Measurements from ENCODE around the gene LHX3. TPM values are rescaled to one million over a fixed set of nuclear protein-coding genes. Genes with fewer than 3 reads are reported as not detected.

Gene LHX3
- total RNA-seq, 1 donor from 2014 or later: not detected

DNA sequence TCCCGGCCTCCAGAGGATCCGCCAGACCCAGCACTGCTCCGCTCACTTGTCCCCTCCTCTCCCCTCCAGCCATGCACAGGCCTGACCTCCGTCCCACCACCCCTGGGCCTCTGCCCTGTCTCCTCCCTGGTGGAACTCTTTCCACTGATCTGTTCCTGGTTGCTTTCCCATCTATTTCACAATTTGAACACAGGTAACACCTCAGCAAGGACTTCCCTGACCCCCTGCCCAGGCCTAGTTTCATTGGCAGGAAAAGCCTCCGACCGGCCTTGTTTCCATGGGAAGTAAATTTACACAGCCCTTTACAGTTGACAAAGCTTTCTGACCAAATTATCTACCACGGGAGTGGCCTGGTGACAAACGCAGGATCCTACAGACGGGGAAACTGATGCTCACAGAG, 25.8 kb upstream of the LHX3 start:
- no peaks in the 10 kb centered on the region for H3K27me3 ChIP-seq (ENCODE audit: control insufficient read depth, insufficient read depth, low read length)

DNA sequence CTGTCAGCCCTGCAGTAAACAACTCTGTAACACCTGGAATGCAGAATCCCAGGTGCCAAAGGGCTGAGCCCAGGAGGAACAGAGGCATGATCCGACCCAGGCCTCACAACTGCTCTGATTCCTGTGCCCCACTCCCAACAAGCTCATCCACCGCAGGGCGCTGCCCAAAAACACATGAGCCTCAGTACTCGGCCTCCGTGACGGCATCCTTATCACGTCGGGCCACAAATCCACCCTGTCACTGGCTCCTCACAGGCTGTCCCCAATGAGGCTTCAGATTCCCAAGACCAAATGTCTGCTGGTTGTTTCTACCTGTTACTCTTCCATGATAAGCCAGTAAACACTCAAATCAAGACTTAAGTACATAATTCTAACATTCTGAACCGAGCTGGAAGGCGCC, 25.4 kb upstream of the LHX3 start:
- TF ChIP-seq, protein P1, sequence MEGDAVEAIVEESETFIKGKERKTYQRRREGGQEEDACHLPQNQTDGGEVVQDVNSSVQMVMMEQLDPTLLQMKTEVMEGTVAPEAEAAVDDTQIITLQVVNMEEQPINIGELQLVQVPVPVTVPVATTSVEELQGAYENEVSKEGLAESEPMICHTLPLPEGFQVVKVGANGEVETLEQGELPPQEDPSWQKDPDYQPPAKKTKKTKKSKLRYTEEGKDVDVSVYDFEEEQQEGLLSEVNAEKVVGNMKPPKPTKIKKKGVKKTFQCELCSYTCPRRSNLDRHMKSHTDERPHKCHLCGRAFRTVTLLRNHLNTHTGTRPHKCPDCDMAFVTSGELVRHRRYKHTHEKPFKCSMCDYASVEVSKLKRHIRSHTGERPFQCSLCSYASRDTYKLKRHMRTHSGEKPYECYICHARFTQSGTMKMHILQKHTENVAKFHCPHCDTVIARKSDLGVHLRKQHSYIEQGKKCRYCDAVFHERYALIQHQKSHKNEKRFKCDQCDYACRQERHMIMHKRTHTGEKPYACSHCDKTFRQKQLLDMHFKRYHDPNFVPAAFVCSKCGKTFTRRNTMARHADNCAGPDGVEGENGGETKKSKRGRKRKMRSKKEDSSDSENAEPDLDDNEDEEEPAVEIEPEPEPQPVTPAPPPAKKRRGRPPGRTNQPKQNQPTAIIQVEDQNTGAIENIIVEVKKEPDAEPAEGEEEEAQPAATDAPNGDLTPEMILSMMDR (IDR thresholded peaks at IDR 0.05; ENCODE audit: insufficient read depth, low read length, poor library complexity, severe bottlenecking): no peak
- Histone ChIP-seq H3K4me3 (ENCODE audit: low read depth, low read length) (no peak overlapping the region), H3K27me3 (ENCODE audit: control insufficient read depth, insufficient read depth, low read length) (no peaks in the 10 kb centered on the region), H3K36me3 (ENCODE audit: control insufficient read depth, insufficient read depth, low read length) (no peaks in the 10 kb centered on the region)
- no peak for DNase-seq (ENCODE audit: low read depth)

More for the DNA sequence above, 25.8 kb upstream of the LHX3 start:
- DNase-seq (ENCODE audit: low read depth): no peak
- no peaks in the 10 kb centered on the region for H3K36me3 ChIP-seq (ENCODE audit: control insufficient read depth, insufficient read depth, low read length)
- TF ChIP-seq, protein P1 (IDR thresholded peaks at IDR 0.05; ENCODE audit: insufficient read depth, low read length, poor library complexity, severe bottlenecking): no peak
- no peak overlapping the region for H3K4me3 ChIP-seq (ENCODE audit: low read depth, low read length)

DNA sequence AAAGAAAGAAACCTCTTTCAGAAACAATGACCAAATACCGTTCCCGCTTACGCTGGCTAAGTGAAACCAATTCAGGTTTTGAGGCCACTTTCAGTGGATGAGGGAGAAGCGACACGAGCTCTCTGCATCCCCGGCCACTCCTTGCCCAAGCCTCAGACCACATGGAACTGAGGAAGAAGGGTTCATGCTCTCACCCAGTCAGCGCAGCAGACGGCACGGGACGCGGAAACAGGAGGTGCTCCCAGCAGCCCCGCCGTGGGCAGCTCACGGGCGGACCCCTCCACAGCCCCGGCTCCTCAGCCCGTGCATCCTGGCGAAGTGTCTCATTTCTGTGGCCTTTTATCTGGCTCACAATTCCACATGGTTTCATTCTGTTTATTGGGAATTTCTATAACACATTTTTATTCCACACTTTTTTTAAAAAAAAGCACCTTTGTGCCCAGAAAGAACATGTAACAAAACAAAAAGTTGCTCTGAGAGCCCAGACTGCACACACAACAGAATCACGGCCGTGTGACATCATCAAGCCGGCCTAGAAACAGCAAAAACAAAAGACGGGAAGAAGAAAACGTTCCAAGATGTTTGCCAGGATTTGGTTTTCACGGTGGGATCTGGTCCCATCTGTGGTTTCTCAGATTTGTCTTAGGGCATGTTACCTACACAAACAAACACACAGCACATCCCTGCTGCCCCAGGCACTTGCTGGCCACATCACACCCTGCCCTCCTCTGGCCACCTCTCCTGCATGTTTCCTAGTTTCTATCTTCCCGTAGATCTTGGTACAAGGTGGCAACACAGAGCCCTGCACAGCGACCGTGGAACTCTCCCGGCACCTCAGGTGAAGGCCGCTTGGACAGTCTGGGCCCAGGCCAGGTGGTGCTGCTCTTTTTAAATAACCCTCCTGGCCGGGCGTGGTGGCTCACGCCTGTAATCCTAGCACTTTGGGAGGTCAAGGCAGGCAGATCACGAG, 24.5 kb upstream of the LHX3 start:
- no peak overlapping the region for H3K4me3 ChIP-seq (ENCODE audit: low read depth, low read length)
- no peaks in the 10 kb centered on the region for H3K36me3 ChIP-seq (ENCODE audit: control insufficient read depth, insufficient read depth, low read length)

GRCh38 chr9:136228107-136228875, 23.4 kb upstream of the LHX3 start:
- H3K36me3 ChIP-seq (ENCODE audit: control insufficient read depth, insufficient read depth, low read length): no peaks in the 10 kb centered on the region
- no peaks in the 10 kb centered on the region for H3K27me3 ChIP-seq (ENCODE audit: control insufficient read depth, insufficient read depth, low read length)
- TF ChIP-seq, protein P1 (IDR thresholded peaks at IDR 0.05; ENCODE audit: insufficient read depth, low read length, poor library complexity, severe bottlenecking): no peak
- no peak for DNase-seq (ENCODE audit: low read depth)
- no peak overlapping the region for H3K4me3 ChIP-seq (ENCODE audit: low read depth, low read length)

More for the DNA sequence above, 24.5 kb upstream of the LHX3 start:
- H3K27me3 ChIP-seq (ENCODE audit: control insufficient read depth, insufficient read depth, low read length): no peaks in the 10 kb centered on the region
- TF ChIP-seq, protein P1 (IDR thresholded peaks at IDR 0.05; ENCODE audit: insufficient read depth, low read length, poor library complexity, severe bottlenecking): no peak
- DNase-seq (ENCODE audit: low read depth): no peak

GRCh38 chr9:136226680-136227407, 21.9 kb upstream of the LHX3 start:
- no peaks in the 10 kb centered on the region for H3K36me3 ChIP-seq (ENCODE audit: control insufficient read depth, insufficient read depth, low read length)
- TF ChIP-seq, protein P1 (IDR thresholded peaks at IDR 0.05; ENCODE audit: insufficient read depth, low read length, poor library complexity, severe bottlenecking): no peak
- DNase-seq (ENCODE audit: low read depth): no peak
- no peak overlapping the region for H3K4me3 ChIP-seq (ENCODE audit: low read depth, low read length)
- no peaks in the 10 kb centered on the region for H3K27me3 ChIP-seq (ENCODE audit: control insufficient read depth, insufficient read depth, low read length)
